WERI-Rb-1 (cell line): Measurements from ENCODE around the gene RRP1.

Source experiments
- DNase-seq: peaks from one replicate; pipeline ENCODE4 v3.0.0-alpha.2; 2020
- H3K27ac ChIP-seq: fragments of 250-450 bp; sonication (Bioruptor Pico); 2 replicates; pipeline ENCODE4 v1.5.1; 2020; ENCODE audit warnings: mild to moderate bottlenecking, moderate library complexity
- H3K27me3 ChIP-seq: fragments of 250-450 bp; sonication (Bioruptor Pico); 2 replicates; pipeline ENCODE4 v1.5.1; 2021; ENCODE audit warnings: mild to moderate bottlenecking, low read depth, moderate library complexity; ENCODE audit not compliant: insufficient read depth, severe bottlenecking
- H3K36me3 ChIP-seq: fragments of 250-450 bp; sonication (Bioruptor Pico); 2 replicates; pipeline ENCODE4 v1.5.1; 2020; ENCODE audit warnings: mild to moderate bottlenecking, moderate library complexity
- H3K4me3 ChIP-seq: 2 replicates; pipeline ENCODE4 v1.5.1; 2011; ENCODE audit warnings: low read depth, mild to moderate bottlenecking, control low read depth, low read length
- H3K9me3 ChIP-seq: fragments of 250-450 bp; sonication (Bioruptor Pico); 2 replicates; pipeline ENCODE4 v1.5.1; 2021; ENCODE audit warnings: mild to moderate bottlenecking, moderate library complexity; ENCODE audit not compliant: severe bottlenecking
- TF ChIP-seq, protein P1 (sequence below): IDR thresholded peaks from 2 replicates; pipeline ENCODE4 v1.5.1; 2011; ENCODE audit warnings: low read depth, mild to moderate bottlenecking, control low read depth, inconsistent platforms, low read length

RRP1 gene

DNA sequence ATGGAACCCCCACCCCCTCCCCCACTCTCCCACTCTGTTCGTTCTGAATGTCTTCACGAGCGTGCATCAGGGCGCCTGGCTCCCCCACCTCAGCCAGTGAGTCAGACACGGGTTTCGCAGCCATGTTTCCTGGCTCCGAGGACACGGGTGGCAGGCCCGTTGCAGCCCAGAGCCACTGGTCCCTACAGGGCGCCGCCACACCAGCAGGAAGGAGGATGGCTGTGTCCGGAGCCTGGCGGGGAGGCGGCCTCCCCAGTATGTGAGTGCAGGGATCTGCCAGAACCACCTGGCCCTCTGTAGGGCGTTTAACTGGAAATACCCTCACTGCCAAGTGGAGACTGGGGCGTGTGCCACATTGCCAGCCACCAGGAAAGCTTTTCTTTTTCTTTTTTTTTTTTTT is 31.8 kb upstream of the RRP1 start:
- Histone ChIP-seq H3K9me3 (no peaks in the 10 kb centered on the region), H3K36me3 (peaks cover 63% of the 10 kb centered on the region), H3K27me3 (no peaks in the 10 kb centered on the region), H3K27ac (peak overlapping the region; percentile 49), H3K4me3 (no peak overlapping the region)
- DNase-seq = no peak
- TF ChIP-seq, protein P1, sequence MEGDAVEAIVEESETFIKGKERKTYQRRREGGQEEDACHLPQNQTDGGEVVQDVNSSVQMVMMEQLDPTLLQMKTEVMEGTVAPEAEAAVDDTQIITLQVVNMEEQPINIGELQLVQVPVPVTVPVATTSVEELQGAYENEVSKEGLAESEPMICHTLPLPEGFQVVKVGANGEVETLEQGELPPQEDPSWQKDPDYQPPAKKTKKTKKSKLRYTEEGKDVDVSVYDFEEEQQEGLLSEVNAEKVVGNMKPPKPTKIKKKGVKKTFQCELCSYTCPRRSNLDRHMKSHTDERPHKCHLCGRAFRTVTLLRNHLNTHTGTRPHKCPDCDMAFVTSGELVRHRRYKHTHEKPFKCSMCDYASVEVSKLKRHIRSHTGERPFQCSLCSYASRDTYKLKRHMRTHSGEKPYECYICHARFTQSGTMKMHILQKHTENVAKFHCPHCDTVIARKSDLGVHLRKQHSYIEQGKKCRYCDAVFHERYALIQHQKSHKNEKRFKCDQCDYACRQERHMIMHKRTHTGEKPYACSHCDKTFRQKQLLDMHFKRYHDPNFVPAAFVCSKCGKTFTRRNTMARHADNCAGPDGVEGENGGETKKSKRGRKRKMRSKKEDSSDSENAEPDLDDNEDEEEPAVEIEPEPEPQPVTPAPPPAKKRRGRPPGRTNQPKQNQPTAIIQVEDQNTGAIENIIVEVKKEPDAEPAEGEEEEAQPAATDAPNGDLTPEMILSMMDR = no peak

DNA sequence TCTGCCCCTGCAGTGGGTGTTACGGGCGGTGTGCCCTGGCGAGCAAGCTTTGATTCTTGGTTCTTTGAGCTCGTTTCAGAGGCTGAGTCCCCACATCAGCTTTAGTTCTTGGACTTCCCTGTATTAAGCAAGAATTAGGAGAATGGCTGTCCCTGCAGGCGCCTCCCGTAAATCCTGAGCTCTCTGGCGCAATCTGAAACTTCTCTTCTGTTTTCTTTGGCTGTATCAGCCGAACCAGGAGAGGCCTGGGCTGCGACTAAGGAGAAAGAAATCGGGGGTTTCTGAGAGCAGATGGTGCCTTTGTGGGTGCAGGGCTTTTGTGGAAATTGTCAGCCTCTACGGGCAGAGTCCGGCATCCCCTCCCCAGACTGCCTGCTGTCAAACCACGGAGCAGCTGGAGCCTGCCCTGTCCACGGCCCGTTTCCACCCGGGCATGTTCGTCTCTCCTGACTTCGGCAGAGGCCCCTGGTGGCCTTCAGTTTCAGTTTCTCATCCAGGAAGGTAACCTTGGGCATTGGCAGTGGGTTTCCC is 31.2 kb upstream of the RRP1 start:
- Histone ChIP-seq H3K9me3 (peaks cover 4% of the 10 kb centered on the region), H3K27ac (peak overlapping the region; percentile 49), H3K36me3 (peaks cover 62% of the 10 kb centered on the region), H3K27me3 (no peaks in the 10 kb centered on the region), H3K4me3 (peak overlapping the region; percentile 7; the same call in 1 of the 2 replicates)
- TF ChIP-seq, protein P1 = no peak
- peak; percentile 53 for DNase-seq

DNA sequence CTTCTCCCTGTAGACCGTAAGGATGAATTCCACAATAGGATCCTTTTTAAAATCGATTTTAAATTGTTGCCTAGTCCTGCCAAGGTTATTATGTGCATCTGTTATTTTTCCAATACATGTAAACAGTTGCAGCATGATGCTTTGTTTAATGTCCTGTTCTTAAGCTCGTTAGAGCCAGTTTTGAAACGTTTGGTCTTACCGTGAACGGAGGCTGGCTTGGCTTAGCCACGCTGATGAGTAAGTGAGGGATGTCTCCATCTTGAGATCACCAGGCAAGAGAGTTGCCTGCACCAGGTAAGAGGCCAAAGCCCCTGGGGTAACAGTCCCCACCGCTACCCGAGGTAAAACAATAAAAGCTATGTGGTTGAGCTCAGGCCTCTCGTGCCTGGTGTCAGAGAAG is 30.6 kb upstream of the RRP1 start:
- H3K27ac ChIP-seq = no peak overlapping the region; the same call in 1 of the 2 replicates
- no peak for DNase-seq
- peaks cover 4% of the 10 kb centered on the region for H3K9me3 ChIP-seq

DNA sequence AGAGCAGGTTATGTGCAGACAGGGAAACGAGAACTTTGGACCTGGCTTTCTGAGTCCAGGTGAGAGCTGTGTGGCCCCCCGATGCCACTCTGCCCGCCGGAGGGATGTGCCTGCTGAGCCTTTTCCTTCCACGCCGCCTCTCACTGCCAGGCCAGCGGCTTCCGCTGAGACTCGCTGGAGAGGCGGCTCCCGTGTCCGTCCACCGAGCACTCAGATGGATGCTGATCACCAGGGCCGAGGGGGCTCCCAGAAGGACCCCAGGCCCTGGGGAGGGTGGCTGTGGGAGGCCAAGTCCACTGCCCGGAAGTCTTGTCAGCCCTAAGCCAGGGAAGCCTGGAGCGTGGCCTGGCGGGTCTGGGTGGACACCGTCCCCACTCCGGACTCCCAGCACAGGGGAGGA is 29.7 kb upstream of the RRP1 start:
- peaks cover 4% of the 10 kb centered on the region for H3K9me3 ChIP-seq
- TF ChIP-seq, protein P1 = no peak
- DNase-seq = no peak
- H3K4me3 ChIP-seq = no peak overlapping the region
- H3K36me3 ChIP-seq = peaks cover 49% of the 10 kb centered on the region
- H3K27me3 ChIP-seq = no peaks in the 10 kb centered on the region
- no peak overlapping the region for H3K27ac ChIP-seq

More for the DNA sequence above, 30.6 kb upstream of the RRP1 start:
- Histone ChIP-seq H3K4me3 (no peak overlapping the region), H3K36me3 (peaks cover 58% of the 10 kb centered on the region), H3K27me3 (no peaks in the 10 kb centered on the region)
- TF ChIP-seq, protein P1 = no peak

DNA sequence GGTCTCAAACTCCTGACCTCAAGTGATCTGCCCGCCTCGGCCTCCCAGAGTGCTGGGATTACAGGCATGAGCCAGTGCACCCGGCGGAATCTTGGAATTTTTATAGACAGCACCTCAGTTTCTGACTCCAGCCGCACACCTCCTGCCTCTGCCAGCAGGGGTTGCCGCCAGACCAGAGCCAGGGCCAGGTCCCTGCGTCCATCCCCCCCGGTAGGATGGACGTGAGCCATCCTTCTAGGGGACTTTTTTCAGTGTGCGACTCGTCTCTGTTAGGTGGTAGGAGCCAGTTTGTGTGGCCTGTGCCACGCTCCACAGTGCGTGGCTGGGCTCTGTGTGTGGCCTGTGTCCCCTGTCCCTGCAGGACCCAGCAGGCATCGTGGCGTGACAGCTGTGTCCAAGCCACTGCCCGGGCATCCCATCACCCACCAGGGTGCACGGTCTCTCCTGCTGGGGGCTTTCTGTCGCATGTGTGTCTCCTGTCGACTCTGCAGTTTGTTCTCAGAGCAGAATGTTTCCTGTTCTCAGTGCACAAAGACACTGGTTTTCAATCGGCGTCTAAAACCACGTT is 28.9 kb upstream of the RRP1 start:
- TF ChIP-seq, protein P1 = peak; percentile 31; the same call in 1 of the 2 replicates

DNA sequence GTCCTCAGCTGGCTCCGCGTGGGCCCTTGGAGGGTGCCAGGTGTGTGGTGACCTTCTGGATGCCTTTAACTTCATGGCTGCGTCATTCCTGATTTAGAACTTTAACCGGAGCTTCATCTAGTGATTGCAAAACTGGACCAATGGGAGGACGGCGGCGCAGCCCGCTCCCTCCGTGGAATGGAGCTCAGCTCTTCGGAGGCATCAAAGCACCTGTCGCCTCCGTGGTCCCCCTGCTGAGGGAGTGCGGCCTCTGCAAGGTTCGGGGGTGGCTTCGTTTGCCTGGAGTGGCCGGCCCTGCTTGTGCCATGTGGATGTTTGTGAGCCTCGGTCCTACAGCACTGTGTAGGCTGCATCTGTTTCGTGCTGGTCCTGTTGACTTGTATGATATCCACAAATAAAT is 27.5 kb upstream of the RRP1 start:
- Histone ChIP-seq H3K9me3 (peaks cover 4% of the 10 kb centered on the region), H3K4me3 (no peak overlapping the region), H3K36me3 (peaks cover 29% of the 10 kb centered on the region), H3K27me3 (no peaks in the 10 kb centered on the region), H3K27ac (no peak overlapping the region)
- DNase-seq = no peak
- TF ChIP-seq, protein P1 = no peak

More for the DNA sequence above, 28.9 kb upstream of the RRP1 start:
- H3K27me3 ChIP-seq = no peaks in the 10 kb centered on the region
- H3K36me3 ChIP-seq = peaks cover 43% of the 10 kb centered on the region
- no peak for DNase-seq
- H3K27ac ChIP-seq = no peak overlapping the region
- H3K9me3 ChIP-seq = peaks cover 4% of the 10 kb centered on the region
- no peak overlapping the region for H3K4me3 ChIP-seq
